GM19395 (cell line): ENCODE measurements around the gene GOLPH3.
A peak's percentile ranks its signal among the peaks of the same experiment; 100 is the strongest.
"Not testable (repeated sequence)": the region's sequence is repeated elsewhere in the genome, so short reads cannot be mapped to it uniquely, and the experiment has no call there.

Experiments used
- ATAC-seq: cut with Tn5 transposase; IDR thresholded peaks from one replicate; pipeline ENCODE4 v1.9.1; 2021; ENCODE audit warnings: mild to moderate bottlenecking, moderate library complexity; ENCODE audit not compliant: unreplicated experiment

GOLPH3 gene

DNA sequence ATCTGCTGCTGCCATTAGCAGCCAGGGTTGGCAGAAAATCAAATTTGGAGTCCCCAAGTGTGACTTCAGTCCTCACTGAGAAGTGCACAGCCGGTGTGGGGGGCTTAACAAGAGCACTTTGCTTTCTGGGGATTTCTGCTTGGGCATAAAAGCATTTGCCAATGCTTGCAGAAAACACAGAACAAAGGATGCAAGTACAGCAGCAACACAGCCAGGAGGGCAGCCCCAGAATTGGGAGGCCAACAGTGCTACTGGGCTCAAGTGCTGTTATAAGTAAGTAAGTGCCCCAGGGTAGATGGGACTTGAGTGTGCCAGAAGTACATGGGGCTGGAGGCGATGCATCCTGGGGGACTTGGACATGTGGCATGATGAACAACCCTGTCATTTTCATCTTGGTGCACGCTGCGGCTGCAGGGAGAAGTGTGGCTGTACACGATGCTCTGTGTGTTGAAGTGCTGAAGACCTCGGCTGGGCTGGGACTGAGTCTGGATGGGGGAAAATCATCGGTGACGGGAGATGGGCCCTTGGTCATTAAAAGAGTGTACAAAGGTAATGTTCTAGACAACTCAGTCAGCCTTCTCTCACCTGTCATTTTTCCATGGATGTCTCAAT, 73.3 kb downstream of the GOLPH3 start:
- no peak for ATAC-seq

DNA sequence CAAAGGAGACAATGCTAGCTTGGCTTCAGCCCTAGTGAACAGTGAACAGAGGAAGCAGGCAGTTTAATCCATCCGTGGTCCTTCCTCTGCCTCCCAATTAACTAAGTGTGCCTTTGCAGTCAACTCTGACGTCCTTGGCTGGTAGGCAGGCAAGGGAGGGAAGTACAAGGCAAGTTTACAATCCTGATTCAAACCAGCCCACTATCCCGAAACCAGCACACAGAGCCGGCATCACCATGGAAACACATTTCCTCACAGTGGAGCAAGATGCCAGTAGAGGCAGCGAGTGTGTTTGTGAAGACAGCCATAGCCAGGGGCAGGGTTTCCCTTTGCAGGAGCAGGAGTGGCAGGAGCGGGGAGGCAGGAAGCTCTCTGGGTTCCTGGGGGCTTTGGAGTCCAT, 73.9 kb downstream of the GOLPH3 start:
- no peak for ATAC-seq

DNA sequence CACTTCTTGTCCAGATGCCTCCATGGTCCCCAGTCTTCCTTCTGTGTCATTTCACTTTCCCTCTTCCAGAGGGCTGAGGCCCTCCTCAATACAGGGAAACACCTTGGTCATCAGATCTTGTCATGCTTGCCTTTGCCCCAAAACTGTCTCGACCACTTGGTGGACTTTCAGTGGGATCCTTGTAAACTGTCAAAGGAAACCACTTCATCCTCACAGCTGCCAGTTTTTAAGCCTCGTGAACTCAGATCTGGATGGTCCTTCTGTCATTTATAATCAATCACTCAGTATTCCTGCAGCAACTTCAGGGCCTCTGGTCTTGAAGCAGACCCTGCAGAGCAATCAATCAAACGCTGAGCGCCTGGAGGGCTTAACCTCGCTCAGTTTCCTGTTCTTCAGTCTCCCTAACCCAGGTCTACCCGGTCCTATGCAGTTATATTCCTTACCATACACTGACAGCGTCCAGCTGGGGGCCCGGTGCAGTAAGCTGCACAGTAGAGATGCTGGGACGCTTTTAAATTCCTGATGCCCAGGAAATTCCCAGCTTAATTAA, 74.6 kb downstream of the GOLPH3 start:
- ATAC-seq: no peak

DNA sequence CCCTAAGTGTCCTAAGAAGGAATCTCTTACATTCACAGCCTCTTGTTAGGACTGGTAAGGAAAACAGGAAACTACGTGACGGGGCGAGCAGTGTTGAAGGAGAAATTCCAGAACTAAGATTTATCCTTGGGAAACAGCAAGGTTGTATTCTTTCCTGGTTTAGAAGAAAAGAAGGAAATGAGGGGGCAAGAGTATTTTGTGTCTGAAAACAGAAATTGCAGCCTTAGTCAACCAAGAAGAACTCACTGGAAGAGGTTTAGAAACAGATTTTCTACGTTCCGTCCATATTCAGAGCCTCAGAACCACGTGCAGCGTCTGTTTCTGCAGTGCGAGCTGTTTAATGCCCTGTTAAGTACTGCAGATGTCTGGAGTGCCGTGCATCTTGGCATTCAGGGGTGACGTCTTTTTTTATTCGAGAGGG, 75.2 kb downstream of the GOLPH3 start:
- no peak for ATAC-seq

DNA sequence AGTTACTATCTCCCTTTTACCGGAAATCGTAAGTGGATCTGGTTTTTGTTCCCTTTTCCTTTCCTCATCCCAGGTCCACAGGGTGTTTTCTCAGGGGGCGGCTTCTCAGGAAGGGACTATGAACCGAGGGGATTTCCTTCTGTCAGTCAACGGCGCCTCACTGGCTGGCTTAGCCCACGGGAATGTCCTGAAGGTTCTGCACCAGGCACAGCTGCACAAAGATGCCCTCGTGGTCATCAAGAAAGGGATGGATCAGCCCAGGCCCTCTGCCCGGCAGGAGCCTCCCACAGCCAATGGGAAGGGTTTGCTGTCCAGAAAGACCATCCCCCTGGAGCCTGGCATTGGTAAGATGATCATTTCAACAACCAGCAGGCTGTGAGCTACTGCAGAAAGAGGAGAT, 75.8 kb downstream of the GOLPH3 start:
- no peak for ATAC-seq

DNA sequence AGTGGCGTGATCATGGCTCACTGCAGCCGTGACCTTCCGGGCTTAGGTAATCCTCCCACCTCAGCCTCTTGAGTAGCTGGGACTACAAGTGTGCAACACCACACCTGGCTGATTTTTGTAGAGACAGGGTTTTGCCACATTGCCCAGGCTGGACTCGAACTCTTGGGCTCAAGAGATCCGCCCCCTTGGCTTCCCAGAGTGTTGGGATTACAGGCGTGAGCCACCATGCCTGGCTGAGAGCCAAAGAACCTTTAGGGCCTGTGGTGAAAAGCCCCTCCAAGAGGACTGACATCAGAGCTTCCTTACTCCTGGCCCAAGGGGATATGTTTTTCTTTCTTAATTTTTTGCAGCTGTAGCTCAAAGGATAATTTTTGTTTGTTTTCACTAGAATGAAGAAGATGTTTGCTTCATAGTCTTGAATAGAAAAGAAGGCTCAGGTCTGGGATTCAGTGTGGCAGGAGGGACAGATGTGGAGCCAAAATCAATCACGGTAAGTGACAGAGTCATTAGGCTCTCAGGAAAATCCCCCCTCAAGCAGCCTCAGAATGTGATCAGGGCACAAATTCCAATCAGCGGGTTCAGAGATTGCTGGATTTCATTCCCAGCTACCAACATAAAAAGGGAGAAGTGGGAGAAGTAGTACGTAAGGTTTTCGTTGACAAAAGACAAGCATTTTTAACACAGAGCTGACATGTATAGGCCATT, 77.1 kb downstream of the GOLPH3 start:
- ATAC-seq: no peak

DNA sequence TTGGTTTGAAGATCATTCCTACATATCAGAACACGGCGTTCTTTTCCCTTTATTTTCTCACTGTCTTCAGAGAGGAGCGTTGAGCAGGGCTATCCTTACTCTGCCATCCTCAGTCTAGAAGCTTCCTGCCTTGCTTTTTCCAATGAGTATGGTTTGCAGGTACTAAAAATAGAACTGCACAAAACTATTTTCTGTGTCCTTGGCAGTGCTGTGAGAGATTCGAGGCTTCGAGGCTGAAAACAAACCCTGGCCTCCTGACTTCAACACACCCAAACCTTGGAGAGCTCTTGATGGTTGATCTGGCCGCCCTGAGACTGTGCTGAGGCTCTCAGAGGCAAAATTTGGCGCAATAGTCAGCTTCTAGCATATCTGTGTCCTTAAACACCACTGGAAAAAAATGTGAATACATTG, 78.9 kb downstream of the GOLPH3 start:
- ATAC-seq: no peak

DNA sequence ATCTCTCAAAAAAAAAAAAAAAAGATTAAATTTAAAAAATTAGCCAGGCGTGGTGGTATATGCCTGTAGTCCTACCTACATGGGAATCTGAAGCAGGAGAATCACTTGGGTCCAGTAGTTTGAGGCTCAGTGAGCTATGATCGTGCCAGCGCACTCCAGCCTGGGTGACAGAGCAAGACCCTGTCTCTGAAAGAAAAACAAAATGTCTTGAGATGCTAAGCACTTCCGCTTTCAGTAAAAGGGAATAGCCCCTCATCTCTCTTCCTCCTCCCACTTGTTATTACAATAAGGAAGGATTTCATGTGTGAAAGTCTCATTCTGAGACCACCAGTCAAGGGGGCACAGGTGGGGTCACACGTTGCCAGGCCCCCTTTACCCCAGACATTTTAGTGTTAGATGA, 79.4 kb downstream of the GOLPH3 start:
- no peak for ATAC-seq

DNA sequence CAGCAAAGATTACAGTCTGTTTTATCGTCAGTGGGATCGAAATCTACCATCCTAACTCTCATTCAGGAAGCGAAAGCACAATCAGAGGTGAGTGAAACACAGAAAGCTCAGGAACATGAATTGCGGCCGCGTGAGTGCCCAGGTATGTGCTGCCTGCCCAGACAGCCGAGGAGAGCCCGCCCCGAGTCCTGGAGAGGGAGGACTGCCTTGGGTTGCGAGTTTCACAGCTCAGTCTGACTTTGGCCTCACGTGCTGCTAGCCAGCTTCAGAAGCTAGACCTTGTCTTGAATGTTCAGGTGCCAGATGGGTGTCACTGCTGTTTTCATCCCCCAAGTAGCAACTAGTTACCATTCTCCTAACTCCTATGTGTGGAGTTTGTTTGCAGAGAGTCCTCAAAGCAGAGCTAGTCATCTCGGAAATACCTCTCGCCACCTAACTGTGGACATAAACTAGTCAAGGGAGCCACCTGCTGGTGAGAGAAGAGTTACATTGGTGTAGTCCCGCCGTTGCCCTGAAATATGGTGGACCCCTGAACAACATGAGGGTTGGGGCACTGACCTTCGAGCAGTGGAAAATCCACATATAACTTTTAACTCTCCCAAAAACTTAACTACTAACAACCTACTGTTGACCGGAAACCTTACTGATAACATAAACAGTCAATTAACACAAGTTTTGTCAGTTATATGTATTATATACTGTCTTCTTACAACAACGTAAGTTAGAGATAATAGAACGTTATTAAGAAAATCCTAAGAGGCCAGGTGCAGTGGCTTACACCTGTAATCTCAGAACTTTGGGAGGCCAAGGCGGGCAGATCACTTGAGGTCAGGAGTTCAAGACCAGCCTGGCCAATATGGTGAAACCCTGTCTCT, 80.9 kb downstream of the GOLPH3 start:
- peak; percentile 96 for ATAC-seq

DNA sequence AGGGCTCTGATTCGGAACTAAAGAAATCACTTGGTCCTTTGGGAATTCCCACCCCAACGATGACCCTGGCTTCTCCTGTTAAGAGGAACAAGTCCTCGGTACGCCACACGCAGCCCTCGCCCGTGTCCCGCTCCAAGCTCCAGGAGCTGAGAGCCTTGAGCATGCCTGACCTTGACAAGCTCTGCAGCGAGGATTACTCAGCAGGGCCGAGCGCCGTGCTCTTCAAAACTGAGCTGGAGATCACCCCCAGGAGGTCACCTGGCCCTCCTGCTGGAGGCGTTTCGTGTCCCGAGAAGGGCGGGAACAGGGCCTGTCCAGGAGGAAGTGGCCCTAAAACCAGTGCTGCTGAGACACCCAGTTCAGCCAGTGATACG, 83.4 kb downstream of the GOLPH3 start:
- ATAC-seq: no peak

DNA sequence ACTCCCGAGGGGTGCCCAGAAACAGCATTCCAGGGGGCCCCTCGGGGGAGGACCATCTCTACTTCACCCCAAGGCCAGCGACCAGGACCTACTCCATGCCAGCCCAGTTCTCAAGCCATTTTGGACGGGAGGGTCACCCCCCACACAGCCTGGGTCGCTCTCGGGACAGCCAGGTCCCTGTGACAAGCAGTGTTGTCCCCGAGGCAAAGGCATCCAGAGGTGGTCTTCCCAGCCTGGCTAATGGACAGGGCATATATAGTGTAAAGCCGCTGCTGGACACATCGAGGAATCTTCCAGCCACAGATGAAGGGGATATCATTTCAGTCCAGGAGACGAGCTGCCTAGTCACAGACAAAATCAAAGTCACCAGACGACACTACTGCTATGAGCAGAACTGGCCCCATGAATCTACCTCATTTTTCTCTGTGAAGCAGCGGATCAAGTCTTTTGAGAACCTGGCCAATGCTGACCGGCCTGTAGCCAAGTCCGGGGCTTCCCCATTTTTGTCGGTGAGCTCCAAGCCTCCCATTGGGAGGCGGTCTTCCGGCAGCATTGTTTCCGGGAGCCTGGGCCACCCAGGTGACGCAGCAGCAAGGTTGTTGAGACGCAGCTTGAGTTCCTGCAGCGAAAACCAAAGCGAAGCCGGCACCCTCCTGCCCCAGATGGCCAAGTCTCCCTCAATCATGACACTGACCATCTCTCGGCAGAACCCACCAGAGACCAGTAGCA, 83.9 kb downstream of the GOLPH3 start:
- ATAC-seq: no peak

DNA sequence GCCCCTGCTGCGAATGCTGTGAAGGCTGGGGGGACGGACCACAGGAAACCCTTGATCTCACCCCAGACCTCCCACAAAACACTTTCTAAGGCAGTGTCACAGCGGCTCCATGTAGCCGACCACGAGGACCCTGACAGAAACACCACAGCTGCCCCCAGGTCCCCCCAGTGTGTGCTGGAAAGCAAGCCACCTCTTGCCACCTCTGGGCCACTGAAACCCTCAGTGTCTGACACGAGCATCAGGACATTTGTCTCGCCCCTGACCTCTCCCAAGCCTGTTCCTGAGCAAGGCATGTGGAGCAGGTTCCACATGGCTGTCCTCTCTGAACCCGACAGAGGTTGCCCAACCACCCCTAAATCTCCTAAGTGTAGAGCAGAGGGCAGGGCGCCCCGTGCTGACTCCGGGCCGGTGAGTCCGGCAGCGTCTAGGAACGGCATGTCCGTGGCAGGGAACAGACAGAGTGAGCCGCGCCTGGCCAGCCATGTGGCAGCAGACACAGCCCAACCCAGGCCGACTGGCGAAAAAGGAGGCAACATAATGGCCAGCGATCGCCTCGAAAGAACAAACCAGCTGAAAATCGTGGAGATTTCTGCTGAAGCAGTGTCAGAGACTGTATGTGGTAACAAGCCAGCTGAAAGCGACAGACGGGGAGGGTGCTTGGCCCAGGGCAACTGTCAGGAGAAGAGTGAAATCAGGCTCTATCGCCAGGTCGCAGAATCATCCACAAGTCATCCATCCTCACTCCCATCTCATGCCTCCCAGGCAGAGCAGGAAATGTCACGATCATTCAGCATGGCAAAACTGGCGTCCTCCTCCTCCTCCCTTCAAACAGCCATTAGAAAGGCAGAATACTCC, 84.7 kb downstream of the GOLPH3 start:
- ATAC-seq: no peak

DNA sequence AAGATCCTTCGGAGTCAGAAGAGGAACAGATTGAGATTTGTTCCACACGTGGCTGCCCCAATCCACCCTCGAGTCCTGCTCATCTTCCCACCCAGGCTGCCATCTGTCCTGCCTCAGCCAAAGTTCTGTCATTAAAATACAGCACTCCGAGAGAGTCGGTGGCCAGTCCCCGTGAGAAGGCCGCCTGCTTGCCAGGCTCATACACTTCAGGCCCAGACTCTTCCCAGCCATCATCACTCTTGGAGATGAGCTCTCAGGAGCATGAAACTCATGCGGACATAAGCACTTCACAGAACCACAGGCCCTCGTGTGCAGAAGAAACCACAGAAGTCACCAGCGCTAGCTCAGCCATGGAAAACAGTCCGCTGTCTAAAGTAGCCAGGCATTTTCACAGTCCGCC, 85.9 kb downstream of the GOLPH3 start:
- ATAC-seq: no peak

DNA sequence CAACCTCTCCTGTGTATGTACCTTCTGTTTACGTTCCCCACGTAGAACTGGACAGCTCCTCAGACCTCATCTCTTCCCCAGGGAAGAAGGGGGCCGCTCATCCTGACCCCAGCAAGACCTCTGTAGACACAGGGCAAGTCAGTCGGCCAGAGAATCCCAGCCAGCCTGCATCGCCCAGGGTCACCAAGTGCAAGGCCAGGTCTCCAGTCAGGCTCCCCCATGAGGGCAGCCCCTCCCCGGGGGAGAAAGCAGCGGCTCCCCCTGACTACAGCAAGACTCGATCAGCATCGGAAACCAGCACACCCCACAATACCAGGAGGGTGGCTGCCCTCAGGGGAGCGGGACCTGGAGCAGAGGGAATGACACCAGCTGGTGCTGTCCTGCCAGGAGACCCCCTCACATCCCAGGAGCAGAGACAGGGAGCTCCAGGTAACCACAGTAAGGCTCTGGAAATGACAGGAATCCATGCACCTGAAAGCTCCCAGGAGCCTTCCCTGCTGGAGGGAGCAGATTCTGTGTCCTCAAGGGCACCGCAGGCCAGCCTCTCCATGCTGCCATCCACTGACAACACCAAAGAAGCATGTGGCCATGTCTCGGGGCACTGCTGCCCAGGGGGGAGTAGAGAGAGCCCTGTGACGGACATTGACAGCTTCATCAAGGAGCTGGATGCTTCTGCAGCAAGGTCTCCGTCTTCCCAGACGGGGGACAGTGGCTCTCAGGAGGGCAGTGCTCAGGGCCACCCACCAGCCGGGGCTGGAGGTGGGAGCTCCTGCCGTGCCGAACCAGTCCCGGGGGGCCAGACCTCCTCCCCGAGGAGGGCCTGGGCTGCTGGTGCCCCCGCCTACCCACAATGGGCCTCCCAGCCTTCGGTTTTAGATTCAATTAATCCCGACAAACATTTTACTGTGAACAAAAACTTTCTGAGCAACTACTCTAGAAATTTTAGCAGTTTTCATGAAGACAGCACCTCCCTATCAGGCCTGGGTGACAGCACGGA, 86.7 kb downstream of the GOLPH3 start:
- ATAC-seq: no peak

DNA sequence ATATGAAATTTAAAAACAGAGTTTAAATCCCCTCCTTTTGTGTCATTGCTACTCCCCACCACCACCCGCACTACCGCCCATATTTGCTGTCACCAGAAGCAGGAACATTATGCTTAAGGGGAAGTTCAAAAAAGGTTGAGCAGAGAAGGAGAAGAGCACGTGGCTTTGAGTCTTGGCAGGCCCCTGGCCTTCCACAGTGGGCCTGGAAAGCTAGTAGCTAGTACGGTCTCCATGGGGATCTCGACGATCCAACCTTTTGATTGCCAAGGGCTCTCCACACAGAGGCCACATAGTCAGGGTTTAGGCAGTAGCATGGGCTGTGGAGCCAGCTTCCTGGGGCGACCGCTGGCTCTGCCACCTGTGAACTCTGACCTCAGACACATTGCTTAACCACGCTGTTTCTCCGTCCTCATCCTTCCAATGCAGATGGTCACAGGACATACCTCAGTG, 90.1 kb downstream of the GOLPH3 start:
- no peak for ATAC-seq

DNA sequence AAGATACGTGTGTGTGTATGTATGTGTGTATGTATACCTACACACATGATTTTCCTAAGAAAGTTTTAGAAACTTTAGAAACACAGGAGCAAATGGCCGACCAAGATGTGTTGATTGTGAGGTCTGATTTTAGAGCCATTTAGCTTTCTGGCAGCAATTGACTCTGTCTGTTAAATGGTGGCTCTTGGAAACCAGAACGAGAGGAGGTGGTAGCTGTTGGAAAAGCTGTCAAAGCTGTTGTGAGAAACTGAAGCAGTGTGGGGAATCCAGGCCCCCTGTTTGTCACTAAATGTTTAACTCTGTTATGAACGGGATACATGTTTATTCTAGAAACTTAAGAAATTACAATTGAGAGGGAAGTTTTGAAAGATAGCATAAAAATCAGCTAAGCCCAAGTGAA, 91.4 kb downstream of the GOLPH3 start:
- ATAC-seq: no peak

DNA sequence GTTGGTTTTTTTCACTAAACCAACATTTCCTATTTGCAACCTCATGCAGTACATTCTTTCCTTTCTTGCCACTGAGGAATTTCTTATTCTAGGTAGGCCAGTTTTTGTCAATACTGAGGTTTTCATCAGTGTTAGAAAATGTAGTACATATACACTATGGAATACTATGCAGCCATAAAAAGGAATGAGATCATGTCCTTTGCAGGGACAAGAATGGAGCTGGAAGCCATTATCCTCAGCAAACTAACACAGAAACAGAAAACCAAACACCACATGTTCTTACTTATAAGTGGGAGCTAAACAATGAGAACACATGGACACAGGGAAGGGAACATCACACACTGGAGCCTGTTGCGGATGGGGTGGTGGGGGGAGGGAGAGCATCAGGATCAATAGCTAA, 93.6 kb downstream of the GOLPH3 start:
- ATAC-seq: not testable (repeated sequence)

DNA sequence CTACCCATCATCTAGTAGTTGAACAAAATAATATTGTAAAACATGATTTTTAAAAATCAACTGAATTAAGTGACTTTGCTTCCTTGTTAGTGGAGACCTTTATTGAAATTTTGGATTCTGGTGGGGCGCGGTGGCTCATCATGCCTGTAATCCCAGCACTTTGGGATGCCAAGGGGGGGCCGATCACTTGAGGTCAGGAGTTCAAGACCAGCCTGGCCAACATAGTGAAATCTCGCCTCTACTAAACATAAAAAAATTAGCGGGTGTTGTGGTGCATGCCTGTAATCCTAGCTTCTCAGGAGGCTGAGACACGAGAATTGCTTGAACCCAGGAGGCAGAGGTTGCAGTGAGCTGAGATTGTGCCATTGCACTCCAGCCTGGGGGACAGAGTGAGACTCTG, 95.3 kb downstream of the GOLPH3 start:
- not testable (repeated sequence) for ATAC-seq
